GM12865 (cell line): ENCODE results near the gene FOXN3.

Source experiments
- DNase-seq: peaks from one replicate; pipeline ENCODE4 v3.0.0; 2010; ENCODE audit warnings: low read depth
- H3K4me3 ChIP-seq: 2 replicates; pipeline ENCODE4 v1.5.1; 2011; ENCODE audit warnings: mild to moderate bottlenecking, low read depth, low read length, control low read depth
- CTCF ChIP-seq: IDR thresholded peaks from 2 replicates; pipeline ENCODE4 v1.5.1; 2011; ENCODE audit warnings: low read length, control low read depth, low read depth, inconsistent platforms; ENCODE audit not compliant: insufficient read depth; ENCODE audit errors: missing control alignments

Gene FOXN3

GRCh38 chr14:89140326-89140725, 276.7 kb downstream of the FOXN3 start:
- DNase-seq, result no peak
- TF ChIP-seq CTCF, result no peak
- H3K4me3 ChIP-seq, result no peak overlapping the region

- no peak for DNase-seq
- H3K4me3 ChIP-seq, result no peak overlapping the region
- no peak for TF ChIP-seq CTCF
These were observed 277.4 kb downstream of the FOXN3 start for GRCh38 chr14:89139404-89140247.

GRCh38 chr14:89138846-89139245, 278.2 kb downstream of the FOXN3 start:
- no peak for TF ChIP-seq CTCF

GRCh38 chr14:89137526-89138163, 279.4 kb downstream of the FOXN3 start:
- no peak overlapping the region for H3K4me3 ChIP-seq
- no peak for DNase-seq
- no peak for TF ChIP-seq CTCF

More at GRCh38 chr14:89138846-89139245, 278.2 kb downstream of the FOXN3 start:
- no peak overlapping the region for H3K4me3 ChIP-seq
- no peak for DNase-seq

- no peak for TF ChIP-seq CTCF
- DNase-seq, result no peak
- H3K4me3 ChIP-seq, result no peak overlapping the region
These were observed 280.4 kb downstream of the FOXN3 start for GRCh38 chr14:89136587-89136986.

GRCh38 chr14:89134640-89135039, 282.4 kb downstream of the FOXN3 start:
- no peak overlapping the region for H3K4me3 ChIP-seq
- no peak for DNase-seq
- no peak for TF ChIP-seq CTCF
